Subcutaneous adipose tissue (tissue), 4 donors: ENCODE data around the gene FOSB. TPM values are rescaled to one million over a fixed set of nuclear protein-coding genes. Genes with fewer than 3 reads are reported as not detected.

Experiments
- CTCF ChIP-seq: fragments of 450-650 bp; IDR thresholded peaks from one replicate; pipeline ENCODE4 v1.5.1; 2016; ENCODE audit warnings: low read depth, mild to moderate bottlenecking, control low read depth, antibody characterized with exemption, moderate library complexity
- small RNA-seq: library from RNA; depleted of rRNA; stranded (forward); fragments of <200 nt; gene quantifications from one replicate; pipeline ENCODE3, GENCODE V24; 2016
- total RNA-seq, 4 donors: library from RNA; depleted of rRNA; stranded (reverse); fragments of >200 nt; gene quantifications; one replicate each; pipeline ENCODE4 v1.1.0, GENCODE V29; 2016

Gene FOSB
- total RNA-seq, 4 donors from 2014 or later: 1.8 to 14.5 (median 2.4) TPM

GRCh38 chr19:45524575-45525129 is 56.9 kb downstream of the FOSB start:
- no peak for TF ChIP-seq CTCF

Small RNA genes within 50 kb of the gene (small RNA-seq; reads per million reads assigned to genes)
- not detected for gene MIR6088

Other genes with a start within 250 kb of the FOSB start
- 1 to 10 TPM in 2 of 4 donors, under 1 TPM in 2; 0.44 to 2.6 (median 0.91) TPM for gene EXOC3L2, start 222.6 kb upstream of the FOSB start, total RNA-seq
- 10 to 100 TPM; 10.2 to 26.2 (median 14.4) TPM for gene MARK4, start 216.7 kb upstream of the FOSB start, total RNA-seq
- not detected for gene CKM, start 145.1 kb upstream of the FOSB start, total RNA-seq
- not detected for gene KLC3, start 127.2 kb upstream of the FOSB start, total RNA-seq
- gene ERCC2, start 97.4 kb upstream of the FOSB start, total RNA-seq: 10 to 100 TPM in 1 of 4 donors, 1 to 10 TPM in 3; 3.3 to 18.1 (median 8.0) TPM
- 10 to 100 TPM in 1 of 4 donors, 1 to 10 TPM in 3; 4.0 to 10.7 (median 4.2) TPM for gene PPP1R13L, start 62.9 kb upstream of the FOSB start, total RNA-seq
- 1 to 10 TPM; 1.1 to 2.9 (median 1.6) TPM for gene POLR1G, start 61.4 kb upstream of the FOSB start, total RNA-seq
- 10 to 100 TPM; 57.5 to 85.2 (median 64.7) TPM for gene ERCC1, start 44.1 kb upstream of the FOSB start, total RNA-seq
- 10 to 100 TPM in 2 of 4 donors, 1 to 10 TPM in 2; 5.3 to 11.5 (median 9.9) TPM for gene RTN2, start 29.1 kb downstream of the FOSB start, total RNA-seq
- gene PPM1N, start 30.4 kb downstream of the FOSB start, total RNA-seq: 1 to 10 TPM in 3 of 4 donors, not detected in 1; 1.3 to 2.0 (median 2.0) TPM
- gene VASP, start 39.5 kb downstream of the FOSB start, total RNA-seq: 10 to 100 TPM; 24.9 to 44.5 (median 40.5) TPM
- 10 to 100 TPM in 1 of 4 donors, 1 to 10 TPM in 3; 2.7 to 11.6 (median 6.4) TPM for gene OPA3, start 116.8 kb downstream of the FOSB start, total RNA-seq
- gene GPR4, start 134.2 kb downstream of the FOSB start, total RNA-seq: 10 to 100 TPM in 1 of 4 donors, 1 to 10 TPM in 3; 2.0 to 10.4 (median 5.9) TPM
- 10 to 100 TPM in 3 of 4 donors, 1 to 10 TPM in 1; 5.4 to 32.6 (median 20.7) TPM for gene EML2, start 171.4 kb downstream of the FOSB start, total RNA-seq
- 10 to 100 TPM in 1 of 4 donors, 1 to 10 TPM in 2, under 1 TPM in 1; 0.34 to 20.0 (median 1.4) TPM for gene GIPR, start 200.2 kb downstream of the FOSB start, total RNA-seq
- gene SNRPD2, start 224.0 kb downstream of the FOSB start, total RNA-seq: 100 to 1,000 TPM; 117 to 159 (median 152) TPM
- 1 to 10 TPM; 1.3 to 8.5 (median 3.3) TPM for gene QPCTL, start 224.7 kb downstream of the FOSB start, total RNA-seq